ENCODE data around the gene MLEC.

MLEC gene

DNA sequence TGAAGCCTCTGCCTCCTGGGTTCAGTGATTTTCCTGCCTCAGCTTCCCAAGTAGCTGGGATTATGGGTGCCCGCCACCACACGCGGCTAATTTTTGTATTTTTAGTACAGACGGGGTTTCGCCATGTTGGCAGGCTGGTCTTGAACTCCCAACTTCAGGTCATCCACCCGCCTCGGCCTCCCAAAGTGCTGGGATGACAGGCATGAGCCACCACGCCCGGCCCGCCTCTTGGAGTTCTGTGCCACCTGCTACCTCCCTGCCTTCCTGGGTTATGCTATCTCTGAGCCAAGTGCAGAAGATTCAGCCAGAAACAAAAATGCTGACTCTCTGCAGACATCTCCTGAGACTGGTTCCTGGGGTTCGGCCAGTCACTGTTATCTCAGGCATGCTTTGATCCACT lies 33.3 kb upstream of the MLEC start (continued):
- TF ChIP-seq, protein P1, sequence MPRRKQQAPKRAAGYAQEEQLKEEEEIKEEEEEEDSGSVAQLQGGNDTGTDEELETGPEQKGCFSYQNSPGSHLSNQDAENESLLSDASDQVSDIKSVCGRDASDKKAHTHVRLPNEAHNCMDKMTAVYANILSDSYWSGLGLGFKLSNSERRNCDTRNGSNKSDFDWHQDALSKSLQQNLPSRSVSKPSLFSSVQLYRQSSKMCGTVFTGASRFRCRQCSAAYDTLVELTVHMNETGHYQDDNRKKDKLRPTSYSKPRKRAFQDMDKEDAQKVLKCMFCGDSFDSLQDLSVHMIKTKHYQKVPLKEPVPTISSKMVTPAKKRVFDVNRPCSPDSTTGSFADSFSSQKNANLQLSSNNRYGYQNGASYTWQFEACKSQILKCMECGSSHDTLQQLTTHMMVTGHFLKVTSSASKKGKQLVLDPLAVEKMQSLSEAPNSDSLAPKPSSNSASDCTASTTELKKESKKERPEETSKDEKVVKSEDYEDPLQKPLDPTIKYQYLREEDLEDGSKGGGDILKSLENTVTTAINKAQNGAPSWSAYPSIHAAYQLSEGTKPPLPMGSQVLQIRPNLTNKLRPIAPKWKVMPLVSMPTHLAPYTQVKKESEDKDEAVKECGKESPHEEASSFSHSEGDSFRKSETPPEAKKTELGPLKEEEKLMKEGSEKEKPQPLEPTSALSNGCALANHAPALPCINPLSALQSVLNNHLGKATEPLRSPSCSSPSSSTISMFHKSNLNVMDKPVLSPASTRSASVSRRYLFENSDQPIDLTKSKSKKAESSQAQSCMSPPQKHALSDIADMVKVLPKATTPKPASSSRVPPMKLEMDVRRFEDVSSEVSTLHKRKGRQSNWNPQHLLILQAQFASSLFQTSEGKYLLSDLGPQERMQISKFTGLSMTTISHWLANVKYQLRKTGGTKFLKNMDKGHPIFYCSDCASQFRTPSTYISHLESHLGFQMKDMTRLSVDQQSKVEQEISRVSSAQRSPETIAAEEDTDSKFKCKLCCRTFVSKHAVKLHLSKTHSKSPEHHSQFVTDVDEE (CRISPR knock-in tag; IDR thresholded peaks at IDR 0.05) = no peak
- TF ChIP-seq RARB (CRISPR knock-in tag; IDR thresholded peaks at IDR 0.05) (no peak), BACH2 (CRISPR knock-in tag; IDR thresholded peaks at IDR 0.05; ENCODE audit: borderline replicate concordance) (no peak), ZNF70 (CRISPR knock-in tag; IDR thresholded peaks at IDR 0.05) (no peak), TOX (CRISPR knock-in tag; IDR thresholded peaks at IDR 0.05; ENCODE audit: borderline replicate concordance) (no peak), TCF4 (CRISPR knock-in tag; IDR thresholded peaks at IDR 0.05; ENCODE audit: borderline replicate concordance) (no peak), SNAI2 (CRISPR knock-in tag; IDR thresholded peaks at IDR 0.05) (no peak)
- TF ChIP-seq, protein P2, sequence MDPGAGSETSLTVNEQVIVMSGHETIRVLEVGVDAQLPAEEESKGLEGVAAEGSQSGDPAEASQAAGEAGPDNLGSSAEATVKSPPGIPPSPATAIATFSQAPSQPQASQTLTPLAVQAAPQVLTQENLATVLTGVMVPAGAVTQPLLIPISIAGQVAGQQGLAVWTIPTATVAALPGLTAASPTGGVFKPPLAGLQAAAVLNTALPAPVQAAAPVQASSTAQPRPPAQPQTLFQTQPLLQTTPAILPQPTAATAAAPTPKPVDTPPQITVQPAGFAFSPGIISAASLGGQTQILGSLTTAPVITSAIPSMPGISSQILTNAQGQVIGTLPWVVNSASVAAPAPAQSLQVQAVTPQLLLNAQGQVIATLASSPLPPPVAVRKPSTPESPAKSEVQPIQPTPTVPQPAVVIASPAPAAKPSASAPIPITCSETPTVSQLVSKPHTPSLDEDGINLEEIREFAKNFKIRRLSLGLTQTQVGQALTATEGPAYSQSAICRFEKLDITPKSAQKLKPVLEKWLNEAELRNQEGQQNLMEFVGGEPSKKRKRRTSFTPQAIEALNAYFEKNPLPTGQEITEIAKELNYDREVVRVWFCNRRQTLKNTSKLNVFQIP (CRISPR knock-in tag; IDR thresholded peaks at IDR 0.05; ENCODE audit: borderline replicate concordance, low read depth) = no peak

DNA sequence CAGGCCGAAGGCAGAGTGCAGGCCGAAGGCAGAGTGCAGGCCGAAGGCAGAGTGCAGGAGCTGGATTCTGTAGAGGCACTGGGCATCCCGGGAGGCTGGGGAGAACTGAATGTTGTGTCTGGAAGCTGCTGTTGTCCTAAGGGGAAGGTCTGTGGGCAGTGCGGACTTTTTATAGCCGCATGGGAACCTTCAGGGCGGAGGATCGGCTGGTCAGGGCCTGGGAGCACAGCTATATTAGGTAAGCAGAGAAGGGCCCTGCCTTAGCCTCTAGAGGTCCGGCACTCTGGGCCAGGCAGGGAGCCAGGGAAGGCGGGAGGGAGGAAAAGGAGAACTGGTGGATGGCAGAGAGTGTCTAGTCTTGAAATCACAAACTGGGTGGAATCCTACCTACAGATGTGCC lies 32.3 kb upstream of the MLEC start:
- no peak for ATAC-seq
- TF ChIP-seq OSR1 (CRISPR knock-in tag; IDR thresholded peaks at IDR 0.05) (no peak), ARNTL (CRISPR knock-in tag; IDR thresholded peaks at IDR 0.05; ENCODE audit: borderline replicate concordance, low read depth) (no peak), RARB (CRISPR knock-in tag; IDR thresholded peaks at IDR 0.05) (no peak), ZNF70 (CRISPR knock-in tag; IDR thresholded peaks at IDR 0.05) (no peak), CSDC2 (CRISPR knock-in tag; IDR thresholded peaks at IDR 0.05) (no peak), BACH2 (CRISPR knock-in tag; IDR thresholded peaks at IDR 0.05; ENCODE audit: borderline replicate concordance) (no peak), SNAI2 (CRISPR knock-in tag; IDR thresholded peaks at IDR 0.05) (no peak)

DNA sequence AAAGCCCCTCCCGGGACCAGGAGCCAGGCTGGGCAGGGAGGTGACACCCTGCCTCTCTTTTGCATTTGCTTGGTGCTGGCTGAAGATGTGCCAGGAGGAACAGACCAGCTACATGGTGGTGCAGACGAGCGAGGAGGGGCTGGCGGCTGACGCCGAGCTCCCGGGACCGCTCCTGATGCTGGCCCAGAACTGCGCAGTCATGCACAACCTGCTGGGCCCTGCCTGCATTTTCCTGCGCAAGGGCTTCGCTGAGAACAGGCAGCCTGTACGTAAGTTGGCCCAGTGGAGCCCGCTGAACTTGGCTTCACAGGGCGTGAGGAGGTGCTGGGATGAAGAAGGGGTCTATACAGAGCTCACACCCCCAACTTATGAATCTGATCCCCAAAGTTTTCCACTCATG lies 30.9 kb upstream of the MLEC start:
- TF ChIP-seq BACH2 (CRISPR knock-in tag; IDR thresholded peaks at IDR 0.05; ENCODE audit: borderline replicate concordance) (no peak), TOX (CRISPR knock-in tag; IDR thresholded peaks at IDR 0.05; ENCODE audit: borderline replicate concordance) (no peak), RARB (CRISPR knock-in tag; IDR thresholded peaks at IDR 0.05) (no peak), SNAI2 (CRISPR knock-in tag; IDR thresholded peaks at IDR 0.05) (no peak), ESRRG (CRISPR knock-in tag; IDR thresholded peaks at IDR 0.05) (no peak), ZNF8 (CRISPR knock-in tag; IDR thresholded peaks at IDR 0.05) (no peak), PPARA (CRISPR knock-in tag; IDR thresholded peaks at IDR 0.05; ENCODE audit: borderline replicate concordance) (no peak)
- TF ChIP-seq, protein P3, sequence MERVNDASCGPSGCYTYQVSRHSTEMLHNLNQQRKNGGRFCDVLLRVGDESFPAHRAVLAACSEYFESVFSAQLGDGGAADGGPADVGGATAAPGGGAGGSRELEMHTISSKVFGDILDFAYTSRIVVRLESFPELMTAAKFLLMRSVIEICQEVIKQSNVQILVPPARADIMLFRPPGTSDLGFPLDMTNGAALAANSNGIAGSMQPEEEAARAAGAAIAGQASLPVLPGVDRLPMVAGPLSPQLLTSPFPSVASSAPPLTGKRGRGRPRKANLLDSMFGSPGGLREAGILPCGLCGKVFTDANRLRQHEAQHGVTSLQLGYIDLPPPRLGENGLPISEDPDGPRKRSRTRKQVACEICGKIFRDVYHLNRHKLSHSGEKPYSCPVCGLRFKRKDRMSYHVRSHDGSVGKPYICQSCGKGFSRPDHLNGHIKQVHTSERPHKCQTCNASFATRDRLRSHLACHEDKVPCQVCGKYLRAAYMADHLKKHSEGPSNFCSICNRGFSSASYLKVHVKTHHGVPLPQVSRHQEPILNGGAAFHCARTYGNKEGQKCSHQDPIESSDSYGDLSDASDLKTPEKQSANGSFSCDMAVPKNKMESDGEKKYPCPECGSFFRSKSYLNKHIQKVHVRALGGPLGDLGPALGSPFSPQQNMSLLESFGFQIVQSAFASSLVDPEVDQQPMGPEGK (CRISPR knock-in tag; IDR thresholded peaks at IDR 0.05; ENCODE audit: borderline replicate concordance) = no peak
- ATAC-seq = no peak

DNA sequence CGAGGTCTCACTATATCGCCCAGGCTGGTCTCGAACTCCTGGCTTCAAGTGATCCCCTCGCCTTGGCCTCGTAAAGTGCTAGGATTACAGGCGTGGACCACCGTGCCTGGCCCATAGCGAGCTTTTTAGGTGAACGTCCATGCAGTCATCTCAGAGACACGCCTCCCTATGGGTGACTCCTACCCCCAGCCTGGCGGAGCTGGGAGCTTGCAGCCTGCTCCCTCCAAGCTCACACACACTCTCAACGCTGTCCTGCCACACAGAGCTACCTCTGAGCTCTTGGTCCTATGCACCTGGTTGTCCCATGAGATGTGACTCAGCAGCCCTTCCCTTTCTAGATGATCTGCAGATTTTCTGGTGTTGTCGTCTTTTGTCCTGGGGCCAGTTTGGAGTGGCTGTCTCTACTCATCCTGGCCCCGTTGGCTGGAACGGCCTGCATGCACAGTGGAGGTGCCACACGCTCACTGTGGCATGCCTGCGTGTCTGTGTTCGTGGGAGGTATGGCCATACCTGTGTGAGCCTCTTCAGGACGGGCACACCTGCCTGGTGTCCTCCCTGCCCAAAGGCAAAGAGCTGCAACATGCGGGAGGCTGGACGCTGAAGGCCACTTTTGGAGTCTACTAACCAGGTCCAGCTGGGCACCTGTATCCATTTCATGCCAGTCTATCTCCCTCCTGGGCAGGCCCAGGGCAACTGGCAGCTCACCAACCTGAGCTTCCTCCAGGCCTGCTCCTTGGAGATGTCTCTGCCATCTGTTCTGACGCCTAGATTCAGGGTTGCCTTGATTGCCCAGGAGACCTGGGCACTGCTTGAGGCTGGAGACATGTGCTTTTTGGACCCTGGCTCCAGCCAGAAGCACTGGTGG lies 28.4 kb upstream of the MLEC start:
- ATAC-seq = no peak

More for the DNA sequence above, 28.4 kb upstream of the MLEC start:
- TF ChIP-seq, protein P3 (CRISPR knock-in tag; IDR thresholded peaks at IDR 0.05; ENCODE audit: borderline replicate concordance) = no peak
- TF ChIP-seq BACH2 (CRISPR knock-in tag; IDR thresholded peaks at IDR 0.05; ENCODE audit: borderline replicate concordance) (no peak), ZFP30 (CRISPR knock-in tag; IDR thresholded peaks at IDR 0.05) (no peak), ZNF8 (CRISPR knock-in tag; IDR thresholded peaks at IDR 0.05) (no peak)
- TF ChIP-seq, protein P4, sequence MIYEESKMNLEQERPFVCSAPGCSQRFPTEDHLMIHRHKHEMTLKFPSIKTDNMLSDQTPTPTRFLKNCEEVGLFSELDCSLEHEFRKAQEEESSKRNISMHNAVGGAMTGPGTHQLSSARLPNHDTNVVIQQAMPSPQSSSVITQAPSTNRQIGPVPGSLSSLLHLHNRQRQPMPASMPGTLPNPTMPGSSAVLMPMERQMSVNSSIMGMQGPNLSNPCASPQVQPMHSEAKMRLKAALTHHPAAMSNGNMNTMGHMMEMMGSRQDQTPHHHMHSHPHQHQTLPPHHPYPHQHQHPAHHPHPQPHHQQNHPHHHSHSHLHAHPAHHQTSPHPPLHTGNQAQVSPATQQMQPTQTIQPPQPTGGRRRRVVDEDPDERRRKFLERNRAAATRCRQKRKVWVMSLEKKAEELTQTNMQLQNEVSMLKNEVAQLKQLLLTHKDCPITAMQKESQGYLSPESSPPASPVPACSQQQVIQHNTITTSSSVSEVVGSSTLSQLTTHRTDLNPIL (CRISPR knock-in tag; IDR thresholded peaks at IDR 0.05; ENCODE audit: low read depth) = no peak

Measured in SK-N-SH treated with all-trans-retinoic acid at 6 μM for 48 hours (cell line).